ENCODE data around the gene STON1.
"Not testable (repeated sequence)": the region's sequence is repeated elsewhere in the genome, so short reads cannot be mapped to it uniquely, and the experiment has no call there.

STON1 gene

GRCh38 chr2:48617618-48618017 lies 87.7 kb downstream of the STON1 start, which contains the start of gene GTF2A1L:
TSS of gene GTF2A1L (plus strand) at chr2:48617856. CDS start at chr2:48617875, 19 bp downstream.
- H3K27ac ChIP-seq: no peak within 1 kb of the TSS
- no peak for DNase-seq (ENCODE audit: low spot score)
- no peak within 1 kb of the TSS for H3K4me3 ChIP-seq
- TF ChIP-seq CTCF (IDR thresholded peaks at IDR 0.05): no peak

- Histone ChIP-seq H3K27ac (no peak overlapping the region), H3K4me3 (no peak overlapping the region)
- TF ChIP-seq CTCF (IDR thresholded peaks at IDR 0.05): no peak
- DNase-seq (ENCODE audit: low spot score): no peak
Observed at GRCh38 chr2:48619526-48619925, 89.6 kb downstream of the STON1 start.

- TF ChIP-seq CTCF (IDR thresholded peaks at IDR 0.05): no peak
- Histone ChIP-seq H3K27ac (no peak overlapping the region), H3K4me3 (no peak overlapping the region)
- DNase-seq (ENCODE audit: low spot score): no peak
Observed at GRCh38 chr2:48620604-48621003, 90.7 kb downstream of the STON1 start.

- not testable (repeated sequence) for DNase-seq (ENCODE audit: low spot score); H3K27ac ChIP-seq; H3K4me3 ChIP-seq
Observed at GRCh38 chr2:48622691-48623090, 92.7 kb downstream of the STON1 start.

- H3K27ac ChIP-seq: no peak overlapping the region
- TF ChIP-seq CTCF (IDR thresholded peaks at IDR 0.05): no peak
- no peak for DNase-seq (ENCODE audit: low spot score)
- no peak overlapping the region for H3K4me3 ChIP-seq
Observed at GRCh38 chr2:48624696-48625095, 94.7 kb downstream of the STON1 start.

- Histone ChIP-seq H3K4me3 (no peak overlapping the region), H3K27ac (no peak overlapping the region)
- DNase-seq (ENCODE audit: low spot score): no peak
- TF ChIP-seq CTCF (IDR thresholded peaks at IDR 0.05): no peak
Observed at GRCh38 chr2:48626047-48626446, 96.1 kb downstream of the STON1 start.

GRCh38 chr2:48633143-48633542 lies 103.2 kb downstream of the STON1 start:
- DNase-seq (ENCODE audit: low spot score): no peak
- no peak overlapping the region for H3K4me3 ChIP-seq
- no peak for TF ChIP-seq CTCF (IDR thresholded peaks at IDR 0.05)
- no peak overlapping the region for H3K27ac ChIP-seq

- no peak overlapping the region for H3K27ac ChIP-seq
- H3K4me3 ChIP-seq: no peak overlapping the region
- DNase-seq (ENCODE audit: low spot score): no peak
- no peak for TF ChIP-seq CTCF (IDR thresholded peaks at IDR 0.05)
Observed at GRCh38 chr2:48635786-48636185, 105.8 kb downstream of the STON1 start.
